Measurements from ENCODE around the gene PLCG2.

PLCG2 gene

GRCh38 chr16:81860287-81861266, 81.5 kb downstream of the PLCG2 start:
- ChIA-PET POLR2A (no interaction called here), CTCF (interaction anchor here (1.0 to 1.2 kb wide), 2 partner anchors 26 to 29 kb away, joined by 3 read pairs; no protein-coding TSS in a partner anchor)
- no peak for TF ChIP-seq CTCF (IDR thresholded peaks at IDR 0.05; ENCODE audit: insufficient read depth, low read length, missing control alignments)
- H3K4me3 ChIP-seq (ENCODE audit: low read depth, low read length): no peak overlapping the region
- DNase-seq (ENCODE audit: low read depth, low spot score): no peak

DNA sequence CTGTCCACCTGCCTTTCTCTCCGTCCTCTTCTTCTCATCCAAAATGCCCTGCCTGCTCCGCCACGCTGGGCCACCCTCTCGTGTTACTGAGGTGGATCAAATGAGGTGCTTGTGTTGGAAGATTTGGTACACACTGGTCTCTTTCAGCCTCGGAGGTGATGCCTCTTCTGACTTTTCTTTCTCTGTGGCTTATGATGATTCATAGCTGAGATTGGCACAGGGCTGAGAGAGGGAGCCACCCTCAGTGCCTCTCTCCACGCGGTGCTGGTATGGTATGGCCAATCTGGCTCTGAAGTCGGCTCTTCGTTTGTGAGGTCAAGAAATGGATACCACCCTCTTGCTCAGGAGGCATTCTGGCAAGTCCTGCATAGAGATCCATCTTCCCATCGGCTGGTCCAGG, 82.4 kb downstream of the PLCG2 start:
- ChIA-PET CTCF (no interaction called here), POLR2A (no interaction called here)
- H3K4me3 ChIP-seq (ENCODE audit: low read depth, low read length): no peak overlapping the region
- no peak for DNase-seq (ENCODE audit: low read depth, low spot score)
- no peak for TF ChIP-seq CTCF (IDR thresholded peaks at IDR 0.05; ENCODE audit: insufficient read depth, low read length, missing control alignments)

GRCh38 chr16:81861915-81862314, 82.8 kb downstream of the PLCG2 start:
- no peak overlapping the region for H3K4me3 ChIP-seq (ENCODE audit: low read depth, low read length)
- no peak for TF ChIP-seq CTCF (IDR thresholded peaks at IDR 0.05; ENCODE audit: insufficient read depth, low read length, missing control alignments)
- POLR2A ChIA-PET: no interaction called here
- CTCF ChIA-PET: interaction anchor here (1.2 kb wide), 1 partner anchor 11 kb away, joined by 3 read pairs; no protein-coding TSS in a partner anchor
- no peak for DNase-seq (ENCODE audit: low read depth, low spot score)

DNA sequence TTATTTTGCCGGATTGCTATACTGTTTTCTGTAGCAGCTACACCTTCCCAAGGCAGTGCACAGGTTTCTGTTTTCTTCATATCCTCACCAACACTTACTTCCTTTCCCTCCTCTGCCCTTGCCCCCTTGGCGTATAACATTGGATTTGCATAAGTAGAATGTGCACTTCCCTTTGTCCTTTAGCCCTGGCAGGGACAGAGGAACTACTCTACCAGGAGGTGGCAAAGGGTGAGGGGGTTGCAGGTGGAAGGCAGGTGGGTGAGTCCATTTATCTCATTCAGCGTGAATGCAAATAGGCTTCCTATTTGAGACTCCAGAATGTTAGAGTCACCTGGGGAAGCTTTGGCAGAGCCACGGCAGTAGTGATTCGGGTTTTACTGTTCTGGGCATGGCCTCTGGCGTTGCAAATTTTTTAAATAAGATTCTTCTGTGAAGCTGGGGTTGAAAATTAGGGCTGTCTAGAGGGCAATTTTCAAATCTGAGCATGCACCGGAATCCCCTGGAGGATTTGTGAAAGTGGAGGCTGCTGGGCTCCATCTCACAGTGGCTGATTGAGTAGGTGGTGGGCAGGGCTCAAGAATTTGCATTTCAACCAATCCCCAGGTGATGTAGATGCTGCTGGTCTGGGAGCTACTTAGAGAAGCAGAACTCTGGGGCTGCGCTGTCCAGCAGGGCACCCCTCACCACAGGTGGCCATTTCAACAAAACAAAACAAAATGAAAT, 84.7 kb downstream of the PLCG2 start:
- CTCF ChIA-PET: no interaction called here
- POLR2A ChIA-PET: no interaction called here
- no peak overlapping the region for H3K4me3 ChIP-seq (ENCODE audit: low read depth, low read length)
- TF ChIP-seq CTCF (IDR thresholded peaks at IDR 0.05; ENCODE audit: insufficient read depth, low read length, missing control alignments): no peak
- no peak for DNase-seq (ENCODE audit: low read depth, low spot score)

- CTCF ChIA-PET: no interaction called here
- no peak for DNase-seq (ENCODE audit: low read depth, low spot score)
Measured at GRCh38 chr16:81864646-81865382, 85.7 kb downstream of the PLCG2 start.

More at GRCh38 chr16:81864646-81865382, 85.7 kb downstream of the PLCG2 start:
- no peak overlapping the region for H3K4me3 ChIP-seq (ENCODE audit: low read depth, low read length)
- TF ChIP-seq CTCF (IDR thresholded peaks at IDR 0.05; ENCODE audit: insufficient read depth, low read length, missing control alignments): no peak
- POLR2A ChIA-PET: no interaction called here

Data from AG04449 (cell line).